HG02763 (cell line): Measurements from ENCODE around the gene NIPBL.
"Not testable (repeated sequence)": the region's sequence is repeated elsewhere in the genome, so short reads cannot be mapped to it uniquely, and the experiment has no call there.

Experiments used
- ATAC-seq: cut with Tn5 transposase; IDR thresholded peaks from one replicate; pipeline ENCODE4 v1.9.1; 2021; ENCODE audit warnings: mild to moderate bottlenecking, moderate library complexity; ENCODE audit not compliant: unreplicated experiment

Gene NIPBL

GRCh38 chr5:36877667-36878391 lies 1.3 kb downstream of the NIPBL start:
- ATAC-seq = no peak

GRCh38 chr5:36878392-36879082 lies 2.0 kb downstream of the NIPBL start:
- no peak for ATAC-seq

DNA sequence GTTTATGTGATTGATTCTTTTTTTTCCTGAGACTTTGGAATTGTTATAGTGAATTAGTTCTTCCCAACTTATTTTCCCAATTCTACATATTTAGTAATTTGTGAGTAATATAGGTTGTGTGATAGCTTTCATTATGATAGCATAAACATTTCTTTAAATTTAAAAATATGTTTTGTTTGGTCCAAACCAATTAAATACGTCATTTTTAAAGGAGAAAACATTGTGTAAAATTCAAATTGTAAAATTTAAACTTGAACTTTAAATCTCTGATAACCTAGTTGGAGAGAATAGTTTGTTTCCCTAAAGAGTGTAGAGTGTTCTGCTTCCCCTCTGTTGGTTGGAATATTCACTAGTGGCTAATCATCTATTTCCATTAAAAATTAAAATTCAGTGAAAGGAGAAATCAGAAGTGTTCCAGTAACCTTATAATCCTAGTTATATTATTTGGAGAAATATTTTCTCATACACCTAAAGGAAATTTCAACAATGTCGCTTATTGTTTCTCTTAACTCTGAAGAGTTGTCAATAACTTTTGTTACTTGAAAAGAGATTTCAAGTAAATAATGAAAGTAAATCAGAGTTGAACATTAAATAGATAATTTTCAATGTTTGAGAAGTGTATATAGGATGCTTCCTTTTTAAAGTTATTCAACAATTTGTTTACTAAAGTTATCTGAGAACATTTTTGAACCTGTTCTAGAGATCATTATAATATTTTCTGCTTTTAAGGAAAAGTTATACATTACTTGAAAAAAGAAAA lies 2.9 kb downstream of the NIPBL start:
- ATAC-seq = no peak

GRCh38 chr5:36880761-36881160 lies 4.2 kb downstream of the NIPBL start:
- no peak for ATAC-seq

GRCh38 chr5:36881304-36881703 lies 4.7 kb downstream of the NIPBL start:
- no peak for ATAC-seq

DNA sequence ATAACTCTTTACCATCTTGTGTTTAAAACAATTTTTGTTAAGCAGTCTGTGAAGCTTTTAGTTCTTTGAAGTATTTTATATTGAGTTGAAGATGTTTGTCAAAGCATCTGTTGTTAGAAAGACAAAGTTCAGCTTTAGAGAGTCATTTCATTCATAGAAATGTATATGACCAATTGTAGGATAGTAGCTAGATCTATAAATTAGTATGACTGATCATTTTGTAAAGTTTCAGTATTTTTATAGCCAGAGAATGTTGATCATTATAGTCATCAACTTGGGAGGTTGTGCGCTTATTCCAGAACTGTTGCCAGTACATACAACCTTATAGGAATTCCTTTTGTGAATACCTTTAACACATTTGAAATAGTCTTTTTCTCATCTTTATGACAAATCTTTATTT lies 5.2 kb downstream of the NIPBL start:
- no peak for ATAC-seq

DNA sequence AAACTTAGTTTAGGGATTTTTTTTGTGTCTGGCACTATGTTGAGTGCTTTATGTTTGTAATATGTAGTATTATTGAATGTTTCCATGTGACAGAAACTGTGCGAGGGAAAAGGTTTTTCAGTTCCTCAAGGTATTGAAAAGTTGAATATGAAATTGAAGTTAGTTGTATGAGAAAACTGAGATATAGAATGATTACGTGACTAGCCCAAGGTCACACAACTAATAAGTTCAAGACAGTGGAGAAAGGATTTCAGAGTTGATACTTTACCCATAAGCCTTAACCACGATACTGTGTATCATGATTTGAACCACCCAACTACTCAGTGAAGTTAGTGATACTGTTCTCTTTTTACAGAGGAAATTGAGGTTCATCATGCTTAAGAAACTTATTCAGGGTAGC lies 5.7 kb downstream of the NIPBL start:
- ATAC-seq = no peak

DNA sequence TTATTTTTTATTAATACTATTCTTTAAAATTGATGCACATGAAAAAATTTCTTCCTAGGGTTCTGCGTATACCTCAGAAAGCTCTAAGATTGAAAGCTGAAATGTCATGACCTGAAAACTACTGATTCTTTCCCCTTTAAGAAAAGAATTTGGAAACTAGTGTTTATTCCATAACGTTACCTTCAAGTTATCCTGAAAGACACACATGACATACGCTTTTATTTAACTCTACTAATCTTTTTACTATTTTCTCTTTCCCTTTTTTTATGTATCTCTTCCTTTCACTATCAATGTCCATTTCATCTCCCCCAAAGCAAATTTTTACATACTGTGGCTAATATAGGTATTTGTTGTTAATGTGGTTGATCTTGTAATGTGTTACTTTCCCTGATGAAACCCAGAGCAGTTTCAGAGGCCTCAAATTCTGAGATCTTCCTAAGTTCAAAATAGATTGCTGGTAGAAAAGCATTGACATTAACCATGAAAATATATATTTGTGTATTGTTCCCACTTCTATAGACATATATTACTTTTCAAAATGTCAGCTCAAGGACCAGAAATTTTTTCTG lies 7.4 kb downstream of the NIPBL start:
- no peak for ATAC-seq

- ATAC-seq = no peak
These were observed 8.6 kb downstream of the NIPBL start for GRCh38 chr5:36885149-36885548.

DNA sequence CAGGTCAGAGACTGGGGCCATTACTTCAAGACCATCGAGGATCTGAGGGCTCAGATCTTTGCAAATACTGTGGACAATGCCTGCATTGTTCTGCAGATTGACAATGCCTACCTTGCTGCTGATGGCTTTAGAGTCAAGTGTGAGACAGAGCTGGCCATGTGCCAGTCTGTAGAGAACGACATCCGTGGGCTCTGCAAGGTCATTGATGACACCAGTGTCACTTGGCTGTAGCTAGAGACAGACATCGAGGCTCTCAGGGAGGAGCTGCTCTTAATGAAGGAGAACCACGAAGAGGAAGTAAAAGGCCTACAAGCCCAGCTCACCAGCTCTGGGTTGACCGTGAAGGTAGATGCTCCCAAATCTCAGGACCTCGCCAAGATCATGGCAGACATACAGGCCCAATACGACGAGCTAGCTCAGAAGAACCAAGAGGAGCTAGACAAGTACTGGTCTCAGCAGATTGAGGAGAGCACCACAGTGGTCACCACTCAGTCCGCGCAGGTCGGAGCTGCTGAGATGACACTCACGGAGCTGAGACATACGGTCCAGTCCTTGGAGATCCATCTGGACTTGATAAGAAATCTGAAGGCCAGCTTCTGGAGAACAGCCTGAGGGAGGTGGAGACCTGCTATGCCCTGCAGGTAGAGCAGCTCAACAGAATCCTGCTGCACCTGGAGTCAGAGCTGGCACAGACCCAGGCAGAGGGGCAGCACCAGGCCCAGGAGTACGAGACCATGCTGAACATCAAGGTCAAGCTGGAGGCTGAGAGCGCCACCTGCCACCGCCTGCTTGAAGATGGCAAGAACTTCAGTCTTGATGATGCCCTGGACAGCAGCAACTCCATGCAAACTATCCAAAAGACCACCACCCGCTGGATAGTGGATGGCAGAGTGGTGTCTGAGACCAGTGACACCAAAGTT lies 9.3 kb downstream of the NIPBL start:
- ATAC-seq = no peak

DNA sequence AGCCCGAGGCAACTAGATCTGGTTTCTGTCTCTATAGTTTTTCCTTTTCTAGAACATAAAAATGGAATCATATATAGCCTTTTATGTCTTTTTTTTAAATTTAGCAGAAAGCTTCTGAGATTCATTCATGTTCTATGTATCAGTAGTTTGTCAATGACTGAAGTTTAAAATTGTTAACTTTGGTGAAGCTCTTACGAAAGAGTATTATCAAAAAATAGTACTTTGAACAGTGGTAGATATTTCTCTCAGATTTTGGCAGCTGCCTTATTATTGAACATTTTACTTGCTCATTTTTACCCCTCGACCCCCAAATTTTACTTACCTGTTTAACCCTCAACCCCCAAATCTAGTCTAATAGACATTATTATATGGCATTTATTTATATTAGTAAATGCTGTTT lies 10.2 kb downstream of the NIPBL start:
- ATAC-seq = no peak

DNA sequence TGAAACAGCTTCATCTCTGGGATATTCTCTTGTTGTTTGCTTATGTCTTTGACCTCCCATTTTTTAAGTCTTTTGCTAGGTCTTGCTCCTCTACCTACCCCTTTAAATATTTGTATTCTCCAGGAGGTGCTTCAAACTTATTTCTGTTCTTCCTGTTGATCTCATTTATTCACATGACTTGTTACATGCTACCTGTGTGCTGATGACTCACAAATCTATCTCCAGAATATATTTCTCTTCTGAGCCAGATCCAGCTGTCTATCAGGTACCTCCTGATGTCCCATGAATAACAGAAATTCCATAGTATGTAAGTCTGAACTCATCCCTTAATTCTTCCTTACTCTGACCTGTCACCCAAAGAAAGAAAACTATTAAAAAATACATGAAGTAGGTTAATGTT lies 11.0 kb downstream of the NIPBL start:
- no peak for ATAC-seq

DNA sequence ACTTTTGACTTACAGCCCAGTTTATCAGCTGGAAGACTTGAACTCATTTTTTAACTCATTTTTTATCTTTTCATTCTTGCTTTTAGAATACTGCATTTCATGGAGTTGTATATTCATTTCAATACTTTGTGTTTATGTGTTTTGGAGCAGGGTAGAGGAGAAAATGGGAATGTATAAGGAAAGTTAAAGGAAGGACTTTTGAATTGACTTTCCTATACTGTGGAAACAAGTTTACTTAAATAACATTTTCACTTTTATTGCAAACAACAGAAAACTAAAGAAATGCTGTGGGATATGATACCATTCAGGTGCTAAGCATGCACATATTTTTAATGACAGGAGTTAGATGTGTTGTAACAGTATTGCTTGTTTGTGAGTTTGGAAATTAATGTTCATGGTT lies 11.7 kb downstream of the NIPBL start:
- no peak for ATAC-seq

DNA sequence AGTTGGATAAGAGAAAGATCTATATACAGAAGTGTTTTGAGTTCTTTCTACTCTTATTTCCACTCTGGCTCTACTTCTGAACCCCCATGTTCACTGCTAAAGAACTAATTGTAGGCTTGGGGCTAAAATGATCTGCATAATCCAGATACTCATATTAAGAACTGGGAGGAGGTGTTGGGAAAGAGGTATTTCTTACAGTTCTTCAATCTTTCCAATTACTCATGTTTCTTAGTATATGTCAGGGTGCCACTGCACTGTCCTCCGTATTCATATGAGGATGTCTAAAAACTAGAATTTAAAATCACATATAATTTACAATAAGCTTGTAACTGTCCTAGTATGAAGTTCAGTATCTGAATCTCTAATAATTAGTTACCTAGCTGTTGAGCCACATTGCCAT lies 12.7 kb downstream of the NIPBL start:
- no peak for ATAC-seq

DNA sequence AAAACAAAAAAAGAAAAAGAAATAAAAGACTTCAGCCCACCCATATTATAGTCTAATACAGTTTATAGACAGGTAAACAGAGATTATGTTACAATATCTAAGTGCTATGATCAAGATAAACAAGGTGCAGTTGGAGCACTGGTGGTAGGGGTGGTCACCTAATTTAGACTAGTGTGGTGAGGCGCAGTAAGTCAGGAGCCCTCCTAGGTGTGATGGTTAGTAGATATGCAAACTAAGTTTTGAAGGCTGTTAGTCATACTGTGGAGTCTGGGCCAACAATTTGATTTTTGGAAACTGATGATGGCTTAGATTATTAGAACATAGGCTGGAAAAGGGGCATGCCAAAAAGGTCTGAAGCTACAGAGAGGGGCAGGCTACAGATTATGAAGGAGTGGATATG lies 14.7 kb downstream of the NIPBL start:
- no peak for ATAC-seq

- ATAC-seq = not testable (repeated sequence)
These were observed 15.7 kb downstream of the NIPBL start for GRCh38 chr5:36892085-36892830.

GRCh38 chr5:36894954-36895353 lies 18.4 kb downstream of the NIPBL start:
- no peak for ATAC-seq

GRCh38 chr5:36896476-36896875 lies 19.9 kb downstream of the NIPBL start:
- ATAC-seq = no peak

DNA sequence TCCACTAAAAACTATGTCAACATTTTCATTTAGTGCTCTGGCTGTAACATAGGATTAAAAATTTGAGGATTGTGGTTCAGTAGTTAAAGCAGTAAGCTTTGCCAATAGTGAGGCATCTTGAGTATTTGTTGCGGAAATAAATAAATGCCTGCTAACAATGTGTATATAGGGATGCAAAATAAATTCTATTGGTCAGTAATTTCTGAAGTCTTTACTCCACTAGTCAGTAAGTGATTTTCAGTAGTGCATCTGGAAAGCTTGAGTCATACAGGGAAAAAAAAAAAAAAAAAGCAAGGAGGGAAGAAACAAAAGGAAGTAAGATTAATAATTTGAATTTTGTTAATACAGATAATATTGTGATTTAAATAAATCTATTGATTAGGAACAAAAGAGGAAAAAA lies 21.0 kb downstream of the NIPBL start:
- ATAC-seq = no peak

GRCh38 chr5:36899860-36900259 lies 23.3 kb downstream of the NIPBL start:
- ATAC-seq = no peak
